Hypothalamus (tissue), 51 donors: ENCODE data around the gene ANG.
"Not testable (repeated sequence)": the region's sequence is repeated elsewhere in the genome, so short reads cannot be mapped to it uniquely, and the experiment has no call there.

ENCODE experiments used
- DNase-seq, 51 donors: peaks; one replicate each; lab custom pipeline; 2025; lab: John Stamatoyannopoulos, UW

Gene ANG

GRCh38 chr14:20733684-20734429 lies 45.3 kb downstream of the ANG start:
- no peak for DNase-seq

GRCh38 chr14:20734430-20734806 lies 45.9 kb downstream of the ANG start:
- DNase-seq: no peak

- not testable (repeated sequence) for DNase-seq
These were observed 49.7 kb downstream of the ANG start for GRCh38 chr14:20738292-20738691.

DNA sequence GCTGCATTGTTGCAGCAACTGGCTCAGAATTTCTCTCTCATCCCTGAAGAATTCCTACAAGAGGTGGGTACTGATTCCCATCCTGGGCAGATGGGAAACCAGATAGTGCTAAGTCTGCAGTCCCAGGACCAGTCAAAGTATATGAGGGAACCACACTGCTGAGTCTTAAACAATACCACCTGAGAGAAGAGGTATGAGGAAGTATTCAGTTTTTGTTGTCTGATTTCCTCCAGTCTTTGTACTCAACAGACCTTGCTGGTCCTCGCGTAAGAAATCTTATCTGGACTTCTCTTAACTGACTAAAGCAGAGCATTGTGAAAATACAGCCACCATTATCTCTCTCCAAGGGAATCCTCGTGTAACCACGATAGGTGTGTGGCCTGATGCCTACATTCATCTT lies 53.6 kb downstream of the ANG start:
- DNase-seq: no peak

- no peak for DNase-seq
These were observed 55.0 kb downstream of the ANG start for GRCh38 chr14:20743556-20743955.
